B cell (primary cell): Measurements from ENCODE around the gene ICA1.

ENCODE experiments used
- CTCF ChIP-seq: fragments of 200-600 bp; IDR thresholded peaks from one replicate; pipeline ENCODE4 v1.8.0; 2022; ENCODE audit warnings: antibody characterized with exemption, mild to moderate bottlenecking
- EZH2 ChIP-seq: IDR thresholded peaks from 2 replicates; pipeline ENCODE4 v1.6.1; 2012; ENCODE audit warnings: borderline replicate concordance, low read depth, mild to moderate bottlenecking, moderate library complexity, low read length; ENCODE audit not compliant: insufficient read depth, poor library complexity, severe bottlenecking

- TF ChIP-seq CTCF (no peak), EZH2 (no peak)
Observed at GRCh38 chr7:8290645-8291308, 28.8 kb upstream of the ICA1 start.
